CD4-positive, alpha-beta T cell treated with Interleukin-2 at 100 ng/mL for 4 hours (primary cell): ENCODE data around the gene CXCL16.
"Not testable (repeated sequence)": the region's sequence is repeated elsewhere in the genome, so short reads cannot be mapped to it uniquely, and the experiment has no call there.

ENCODE experiments used
- DNase-seq: peaks from one replicate; pipeline ENCODE4 v3.0.0-alpha.2; 2020; ENCODE audit warnings: low spot score

Gene CXCL16

DNA sequence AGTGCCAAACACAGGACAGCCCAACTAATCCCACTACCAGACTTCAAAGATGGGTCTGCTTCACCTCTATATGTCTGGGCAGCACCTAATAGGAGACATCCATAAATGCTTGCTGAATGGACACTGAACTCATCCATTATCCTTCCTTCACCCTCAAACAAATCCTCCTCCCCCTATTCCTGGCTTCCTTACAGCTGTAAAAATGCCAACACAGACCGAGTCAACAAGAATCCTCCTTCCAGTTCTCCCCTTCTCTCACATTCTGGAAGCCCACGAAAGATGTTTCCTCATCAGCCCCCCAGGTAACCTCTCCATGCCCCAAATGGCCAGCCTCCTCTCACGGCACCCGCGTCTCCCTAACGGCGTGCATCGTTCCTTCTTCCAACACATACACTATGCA lies 48.0 kb downstream of the CXCL16 start:
- no peak for DNase-seq

DNA sequence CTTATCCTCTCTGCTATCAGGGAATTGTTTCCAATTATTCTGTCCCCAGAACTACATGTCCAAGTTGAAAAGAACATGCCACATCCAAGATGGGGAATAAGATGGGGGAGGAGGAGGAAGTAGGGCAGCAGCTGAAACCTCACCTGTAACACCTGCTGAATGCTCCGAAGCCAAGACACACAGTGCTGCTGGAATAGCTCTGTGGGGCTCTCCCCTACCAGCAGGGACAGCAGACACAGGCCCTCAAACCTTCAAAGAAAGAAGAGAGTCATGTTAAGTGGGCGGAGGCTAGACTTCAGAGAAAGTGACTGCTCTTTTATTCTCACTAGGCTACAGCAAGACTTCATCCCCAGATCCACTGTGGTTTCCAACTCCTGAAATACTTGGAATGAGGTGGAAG lies 49.0 kb downstream of the CXCL16 start:
- DNase-seq: no peak

DNA sequence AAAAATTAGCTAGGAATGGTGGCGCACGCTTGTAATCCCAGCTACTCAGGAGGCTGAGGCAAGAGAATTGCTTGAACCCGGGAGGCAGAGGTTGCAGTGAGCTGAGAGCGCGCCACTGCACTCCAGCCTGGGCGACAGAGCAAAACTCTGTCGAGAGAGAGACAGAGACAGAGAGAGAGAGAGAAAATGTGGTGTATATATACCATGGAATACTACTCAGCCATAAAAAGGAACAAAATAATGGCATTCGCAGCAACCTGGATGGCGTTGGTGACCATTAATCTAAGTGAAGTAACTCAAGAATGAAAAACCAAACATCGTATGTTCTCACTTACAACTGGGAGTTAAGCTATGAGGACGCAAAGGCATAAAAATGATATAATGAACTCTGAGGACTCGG lies 49.9 kb downstream of the CXCL16 start:
- DNase-seq: not testable (repeated sequence)

DNA sequence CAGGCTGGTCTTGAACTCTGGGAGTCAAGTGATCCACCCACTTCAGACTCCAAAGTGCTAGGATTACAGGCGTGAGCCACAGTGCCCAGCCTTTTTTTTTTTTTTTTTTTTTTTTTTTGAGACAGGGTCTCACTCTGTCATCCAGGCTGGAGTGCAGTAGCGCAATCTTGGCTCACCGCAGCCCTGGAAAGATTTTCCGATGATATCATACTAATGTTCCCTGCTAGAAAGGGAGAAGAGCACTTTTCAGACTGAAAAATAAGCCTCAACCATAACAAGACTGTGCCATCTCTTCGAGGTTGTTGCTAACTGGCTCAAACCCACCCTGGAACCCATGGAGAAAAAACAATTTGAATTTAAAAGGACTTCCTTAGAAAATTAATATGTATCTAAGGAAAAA lies 56.0 kb downstream of the CXCL16 start:
- DNase-seq: not testable (repeated sequence)
